DND-41 (cell line): Measurements from ENCODE around the gene LRP10.

ENCODE experiments used
- CTCF ChIP-seq: IDR thresholded peaks from 2 replicates; pipeline ENCODE4 v1.5.1; 2012; ENCODE audit warnings: borderline replicate concordance, low read length, moderate library complexity, mild to moderate bottlenecking; ENCODE audit not compliant: poor library complexity, severe bottlenecking; ENCODE audit errors: extremely low read depth
- EZH2 ChIP-seq: IDR thresholded peaks from 3 replicates; pipeline ENCODE4 v1.6.1; 2012; ENCODE audit warnings: borderline replicate concordance, low read depth, mild to moderate bottlenecking, moderate library complexity, low read length, inconsistent platforms; ENCODE audit not compliant: severe bottlenecking

GRCh38 chr14:22837750-22838538, 33.6 kb upstream of the LRP10 start:
- TF ChIP-seq CTCF (no peak), EZH2 (no peak)
